HG03457 (cell line): ENCODE results near the gene CTNND2.

Experiments
- ATAC-seq: cut with Tn5 transposase; IDR thresholded peaks from one replicate; pipeline ENCODE4 v1.9.1; 2021; ENCODE audit warnings: moderate number of reproducible peaks; ENCODE audit not compliant: unreplicated experiment

CTNND2 gene

GRCh38 chr5:10973316-10973715 lies 930.9 kb downstream of the CTNND2 start:
- ATAC-seq: no peak

DNA sequence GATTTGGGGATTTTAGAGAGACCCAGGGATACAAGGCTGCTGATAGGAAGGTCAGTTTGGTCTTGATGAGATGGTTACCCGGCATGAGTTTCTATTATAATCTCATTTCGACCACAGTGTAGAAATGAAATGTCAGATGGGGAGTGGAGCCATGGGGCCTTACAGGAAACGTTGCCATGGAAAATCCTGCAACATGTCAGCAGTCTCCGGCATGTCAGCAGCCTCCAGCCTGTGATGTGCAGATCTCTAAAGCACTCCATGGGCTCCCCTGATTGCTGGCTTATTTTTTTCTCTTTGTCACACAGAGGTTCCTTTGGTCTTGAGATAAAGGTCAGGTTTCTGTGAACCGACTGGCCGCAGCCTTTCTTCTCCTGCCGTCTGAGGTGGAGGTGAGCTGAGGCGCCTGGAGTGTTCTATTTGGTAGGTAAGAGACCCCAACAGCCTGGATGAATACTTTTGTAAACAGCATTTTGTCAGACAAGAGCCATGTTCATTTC lies 934.5 kb downstream of the CTNND2 start:
- ATAC-seq: no peak

DNA sequence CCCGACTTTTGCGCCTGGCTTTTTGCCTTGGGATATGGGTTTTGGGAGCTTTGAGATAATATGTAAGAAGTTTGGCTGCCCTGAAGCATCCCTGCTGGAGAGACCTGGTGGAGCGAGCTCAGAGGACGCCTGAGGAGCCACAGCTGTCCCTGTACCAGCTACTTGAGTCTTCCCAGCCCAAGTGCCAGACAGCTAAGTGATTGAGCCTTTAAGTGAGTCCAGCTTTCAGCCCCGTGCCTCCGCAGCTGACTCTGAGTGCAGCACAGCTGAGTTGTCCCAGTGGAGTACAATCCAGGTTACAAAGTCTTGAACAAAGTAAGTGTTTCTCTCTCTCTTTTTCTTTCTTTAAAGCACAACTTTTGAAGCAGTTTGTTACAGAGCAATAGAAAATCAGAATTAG lies 939.4 kb downstream of the CTNND2 start:
- no peak for ATAC-seq

DNA sequence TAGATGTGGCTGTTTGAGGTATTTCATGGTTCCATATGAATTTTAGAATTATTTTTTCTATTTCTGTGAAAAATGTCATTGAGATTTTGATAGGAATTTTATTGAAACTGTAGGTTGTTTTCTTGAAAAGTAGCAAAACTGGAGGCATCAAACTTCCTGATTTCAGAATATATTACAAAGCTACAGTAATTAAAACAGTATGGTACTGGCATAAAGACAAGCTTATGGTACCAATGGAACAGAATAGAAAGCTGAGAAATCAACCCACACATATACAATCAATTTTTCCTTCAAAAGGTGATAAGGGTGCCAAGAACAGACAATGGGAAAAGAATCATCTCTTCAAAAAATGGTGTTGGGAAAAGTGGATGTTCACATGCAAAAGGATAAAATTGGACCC lies 945.5 kb downstream of the CTNND2 start:
- no peak for ATAC-seq

DNA sequence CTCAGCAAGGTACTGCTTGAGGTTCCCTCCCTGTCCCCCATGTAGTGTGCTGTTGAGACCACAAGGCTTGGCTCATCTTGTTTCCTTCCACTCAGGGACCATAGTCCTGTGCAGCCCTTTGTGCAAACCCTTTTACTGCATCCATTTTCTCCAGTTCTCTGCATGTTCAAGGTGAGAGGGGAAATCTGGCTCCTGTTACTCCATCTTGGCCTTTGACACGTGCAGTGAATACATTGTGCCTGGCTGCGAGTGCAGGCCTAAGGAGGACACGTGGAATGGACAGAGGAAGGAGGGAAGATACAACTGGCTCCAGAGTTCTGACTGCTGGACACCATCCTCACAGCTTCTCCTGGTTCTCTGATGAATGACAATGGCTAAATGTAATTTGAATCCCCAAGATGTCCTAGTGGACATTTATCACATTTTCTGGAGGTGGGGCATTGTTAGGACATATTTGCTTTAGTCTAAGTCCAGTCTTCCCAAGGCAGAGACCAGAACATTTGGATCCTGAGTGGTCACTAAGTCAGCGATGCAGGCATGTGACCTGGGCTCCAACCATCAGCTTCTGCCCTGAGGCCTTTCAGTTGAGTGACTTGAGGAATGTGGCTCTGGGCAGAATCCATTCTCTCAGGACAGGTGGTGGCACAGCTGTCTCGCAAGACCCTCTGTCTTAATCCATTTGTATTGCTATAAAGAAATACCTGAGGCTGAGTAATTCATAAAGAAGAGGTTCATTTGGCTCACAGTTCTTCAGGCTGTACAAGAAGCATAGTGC lies 954.2 kb downstream of the CTNND2 start:
- no peak for ATAC-seq

- ATAC-seq: no peak
These were observed 958.2 kb downstream of the CTNND2 start for GRCh38 chr5:10946050-10946449.

DNA sequence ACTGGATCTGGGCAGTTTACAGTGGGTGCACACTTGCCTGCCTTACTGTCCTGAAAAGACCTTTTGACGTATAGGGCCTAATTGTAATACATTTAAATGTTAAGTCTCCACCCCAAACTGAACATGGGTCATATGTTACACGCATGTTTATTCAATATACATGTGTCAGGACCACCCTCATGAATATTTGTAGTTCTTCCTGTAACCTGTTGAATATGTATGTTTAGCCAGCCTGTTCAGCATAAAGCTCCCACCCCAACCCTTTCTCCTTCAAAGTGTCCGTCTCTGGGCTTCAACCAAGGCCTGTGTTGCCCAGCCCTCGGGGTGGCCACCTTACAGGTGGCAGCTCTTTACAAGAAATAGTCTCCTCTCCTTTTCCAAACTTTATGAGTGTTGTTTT lies 962.3 kb downstream of the CTNND2 start:
- ATAC-seq: no peak

- no peak for ATAC-seq
These were observed 968.0 kb downstream of the CTNND2 start for GRCh38 chr5:10936081-10936855.

GRCh38 chr5:10935536-10935935 lies 968.7 kb downstream of the CTNND2 start:
- ATAC-seq: no peak

- ATAC-seq: no peak
These were observed 969.4 kb downstream of the CTNND2 start for GRCh38 chr5:10934783-10935355.

DNA sequence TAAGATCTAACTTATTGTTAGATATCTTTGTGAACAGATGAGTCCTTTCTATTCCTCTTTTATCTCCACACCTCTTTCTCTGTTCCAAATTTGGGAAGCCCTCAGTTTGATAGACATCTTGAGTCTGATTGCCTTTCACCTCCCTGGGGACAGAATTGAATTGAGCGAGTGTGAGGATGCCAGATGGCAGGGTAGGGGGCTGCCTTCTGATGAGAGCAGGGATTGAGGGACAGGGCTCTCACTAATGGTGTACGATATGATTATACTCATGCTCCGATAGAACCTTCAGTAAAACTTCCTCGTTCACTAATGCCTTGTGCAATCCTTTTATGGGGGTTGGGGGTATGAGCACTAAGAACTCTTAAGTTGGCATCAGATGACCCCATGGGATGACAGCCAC lies 971.1 kb downstream of the CTNND2 start:
- ATAC-seq: no peak

DNA sequence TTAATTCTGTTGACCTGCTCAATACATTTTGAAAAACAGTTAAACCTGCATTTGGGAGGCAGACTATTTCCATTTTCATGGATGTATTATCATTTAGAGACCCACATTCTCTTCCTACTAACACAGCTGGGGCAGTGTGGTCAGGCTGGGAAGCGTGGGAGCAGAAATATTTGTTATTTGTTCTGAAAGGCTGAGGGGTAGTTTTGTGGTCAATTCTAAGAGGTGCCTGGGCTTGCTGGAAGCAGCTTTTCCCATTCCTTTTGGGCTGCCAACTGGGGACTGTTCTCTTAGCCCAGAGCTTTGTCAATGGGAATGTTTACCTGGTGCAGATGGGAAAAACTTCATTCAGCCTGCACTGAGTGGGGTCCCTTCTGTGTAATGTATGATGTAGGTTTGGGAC lies 971.8 kb downstream of the CTNND2 start:
- ATAC-seq: no peak

DNA sequence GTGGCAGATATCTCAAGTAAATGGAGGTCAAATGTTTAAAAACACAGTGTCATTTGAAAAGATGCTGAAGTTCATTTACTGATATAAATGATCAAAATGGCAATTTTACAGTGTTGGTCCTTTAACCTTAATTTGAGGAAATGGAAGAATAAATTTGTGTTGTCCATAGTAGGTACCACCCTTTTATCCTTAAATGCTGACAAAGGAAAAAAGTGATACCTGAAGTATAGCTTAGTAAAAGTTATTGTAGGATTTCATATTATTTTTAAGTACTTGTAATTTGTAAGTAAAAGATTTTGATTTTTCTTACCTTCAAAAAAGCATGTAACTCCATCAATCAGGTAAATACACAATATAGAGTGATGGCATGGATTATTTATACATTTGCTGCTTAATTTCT lies 976.6 kb downstream of the CTNND2 start:
- no peak for ATAC-seq

- no peak for ATAC-seq
These were observed 980.9 kb downstream of the CTNND2 start for GRCh38 chr5:10923310-10923709.
